ENCODE measurements around the gene WDR27.

Gene WDR27

GRCh38 chr6:169421586-169422264 lies 280.1 kb downstream of the WDR27 start:
- DNase-seq (ENCODE audit: low spot score), result no peak
- H3K27ac ChIP-seq, result no peak overlapping the region
- ChIA-PET POLR2A (ENCODE audit: low non-redundant PET) (no interaction called here), CTCF (no interaction called here)
- TF ChIP-seq CTCF (conservative IDR thresholded peaks at IDR 0.05; ENCODE audit: low read depth), result no peak

GRCh38 chr6:169420912-169421543 lies 280.8 kb downstream of the WDR27 start:
- TF ChIP-seq CTCF (conservative IDR thresholded peaks at IDR 0.05; ENCODE audit: low read depth), result no peak
- no peak overlapping the region for H3K27ac ChIP-seq
- CTCF ChIA-PET, result no interaction called here
- POLR2A ChIA-PET (ENCODE audit: low non-redundant PET), result no interaction called here
- no peak for DNase-seq (ENCODE audit: low spot score)

GRCh38 chr6:169417101-169417500 lies 284.7 kb downstream of the WDR27 start:
- DNase-seq (ENCODE audit: low spot score), result no peak
- CTCF ChIA-PET, result no interaction called here
- POLR2A ChIA-PET (ENCODE audit: low non-redundant PET), result no interaction called here
- no peak for TF ChIP-seq CTCF (conservative IDR thresholded peaks at IDR 0.05; ENCODE audit: low read depth)
- H3K27ac ChIP-seq, result no peak overlapping the region

GRCh38 chr6:169416249-169416648 lies 285.6 kb downstream of the WDR27 start:
- CTCF ChIA-PET, result interaction anchor here (0.7 kb wide), 1 partner anchor 1463 kb away, joined by 3 read pairs; no protein-coding TSS in a partner anchor
- no peak for TF ChIP-seq CTCF (conservative IDR thresholded peaks at IDR 0.05; ENCODE audit: low read depth)
- no peak for DNase-seq (ENCODE audit: low spot score)
- H3K27ac ChIP-seq, result no peak overlapping the region
- POLR2A ChIA-PET (ENCODE audit: low non-redundant PET), result no interaction called here

GRCh38 chr6:169415179-169415578 lies 286.6 kb downstream of the WDR27 start:
- no peak overlapping the region for H3K27ac ChIP-seq
- TF ChIP-seq CTCF (conservative IDR thresholded peaks at IDR 0.05; ENCODE audit: low read depth), result no peak
- CTCF ChIA-PET, result no interaction called here
- DNase-seq (ENCODE audit: low spot score), result no peak
- POLR2A ChIA-PET (ENCODE audit: low non-redundant PET), result no interaction called here

- no peak overlapping the region for H3K27ac ChIP-seq
- CTCF ChIA-PET, result interaction anchor here (0.5 kb wide), 1 partner anchor 440 kb away, joined by 3 read pairs; no protein-coding TSS in a partner anchor
- DNase-seq (ENCODE audit: low spot score), result no peak
- POLR2A ChIA-PET (ENCODE audit: low non-redundant PET), result no interaction called here
- TF ChIP-seq CTCF (conservative IDR thresholded peaks at IDR 0.05; ENCODE audit: low read depth), result no peak
Observed at GRCh38 chr6:169411722-169412121, 290.1 kb downstream of the WDR27 start.
